HG03565 (cell line): Measurements from ENCODE around the gene CPNE4.
"Not testable (repeated sequence)": the region's sequence is repeated elsewhere in the genome, so short reads cannot be mapped to it uniquely, and the experiment has no call there.

Experiments
- ATAC-seq: cut with Tn5 transposase; IDR thresholded peaks from one replicate; pipeline ENCODE4 v1.9.1; 2021; ENCODE audit warnings: mild to moderate bottlenecking, moderate library complexity; ENCODE audit not compliant: unreplicated experiment

Gene CPNE4

GRCh38 chr3:131963442-131963841 is 71.4 kb downstream of the CPNE4 start:
- ATAC-seq = not testable (repeated sequence)

DNA sequence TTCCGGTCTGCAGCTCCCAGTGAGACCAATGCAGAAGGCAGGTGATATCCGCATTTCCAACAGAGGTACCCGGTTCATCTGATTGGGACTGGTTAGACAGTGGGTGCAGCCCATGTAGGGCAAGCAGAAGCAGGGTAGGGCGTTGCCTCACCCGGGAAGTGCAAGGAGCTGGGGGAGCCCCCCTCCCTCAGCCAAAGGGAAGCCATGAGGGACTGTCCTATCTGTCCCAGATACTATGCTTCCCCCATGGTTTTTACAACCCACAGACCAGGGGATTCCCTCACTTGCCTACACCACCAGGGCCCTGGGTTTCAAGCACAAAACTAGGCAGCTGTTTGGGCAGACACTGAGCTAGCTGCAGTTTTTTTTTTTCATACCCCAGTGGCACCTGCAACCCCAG is 71.8 kb downstream of the CPNE4 start:
- ATAC-seq = no peak

DNA sequence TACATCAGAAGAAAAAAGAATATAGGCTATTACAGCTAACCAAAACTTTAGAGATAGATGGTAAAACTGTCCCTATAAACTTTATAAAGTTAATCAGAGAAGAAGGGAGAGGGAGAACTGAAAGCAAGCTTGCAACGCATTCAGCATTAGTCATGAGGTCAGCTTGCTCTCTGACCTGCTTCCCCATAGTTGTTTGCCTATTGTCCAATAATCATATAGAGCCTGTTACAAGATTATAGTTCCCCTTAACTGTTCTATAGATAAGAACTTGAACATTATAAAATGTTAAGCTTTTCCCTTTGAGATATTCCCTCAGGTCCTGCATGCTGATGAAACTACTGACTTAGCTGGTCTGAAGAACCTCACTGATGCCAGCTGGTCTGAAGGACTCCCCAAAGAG is 74.5 kb downstream of the CPNE4 start:
- no peak for ATAC-seq

GRCh38 chr3:131957980-131958379 is 76.8 kb downstream of the CPNE4 start:
- ATAC-seq = no peak

DNA sequence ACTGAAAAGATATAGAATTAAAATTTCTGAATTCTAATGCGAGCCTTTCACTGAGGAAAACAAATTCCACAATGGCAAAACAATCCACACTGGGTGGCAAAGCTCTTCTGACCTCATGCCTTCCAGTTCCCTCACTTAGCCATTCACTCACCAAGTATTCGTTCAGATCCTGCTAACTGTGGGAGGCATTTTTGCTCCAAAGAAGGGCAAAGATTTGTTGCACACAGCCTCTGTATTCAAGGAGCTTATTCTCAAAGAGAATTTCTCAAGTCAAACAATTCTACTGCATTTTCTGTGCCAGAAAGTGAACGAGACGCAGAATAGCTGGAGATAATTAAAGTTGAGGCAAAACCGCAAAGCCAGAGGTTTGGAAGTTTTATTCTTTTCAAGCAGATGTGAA is 77.3 kb downstream of the CPNE4 start:
- no peak for ATAC-seq

GRCh38 chr3:131948806-131949205 is 86.0 kb downstream of the CPNE4 start:
- no peak for ATAC-seq

DNA sequence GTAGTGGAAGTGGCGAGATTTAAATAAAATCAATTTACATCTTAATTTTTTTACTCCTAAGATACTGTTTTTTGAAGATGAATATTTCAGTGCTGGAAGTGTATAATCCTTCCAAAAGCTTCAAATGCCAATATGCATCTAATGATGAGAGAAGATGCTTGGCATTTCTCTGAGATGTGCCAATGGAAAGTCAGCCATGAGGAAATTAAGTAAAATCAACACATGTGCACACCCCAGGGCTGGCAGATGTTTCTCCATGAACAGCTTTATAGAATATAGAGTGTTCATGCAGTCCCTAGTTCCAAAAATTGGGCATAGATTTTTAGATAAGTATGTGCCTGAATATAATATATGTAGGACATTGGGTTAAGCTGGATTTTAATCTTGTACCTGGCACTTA is 90.1 kb downstream of the CPNE4 start:
- no peak for ATAC-seq

DNA sequence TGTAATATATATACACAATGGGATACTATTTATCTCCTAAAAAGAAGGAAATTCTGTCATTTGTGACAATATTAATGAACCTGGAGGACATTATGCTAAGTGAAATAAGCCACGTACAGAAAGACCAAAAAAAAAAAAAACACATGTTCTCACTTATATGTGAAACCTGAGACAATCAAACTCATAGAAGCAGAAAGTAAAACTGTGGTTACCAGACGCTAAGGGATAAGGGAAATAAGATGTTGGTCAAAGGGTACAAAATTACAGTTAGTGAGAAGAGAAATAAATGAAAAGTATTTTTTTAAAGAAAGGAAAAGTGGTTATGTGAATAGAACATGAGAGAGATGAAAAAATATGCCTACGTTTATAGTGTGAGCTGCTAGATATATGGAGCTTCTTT is 101.1 kb downstream of the CPNE4 start:
- no peak for ATAC-seq

DNA sequence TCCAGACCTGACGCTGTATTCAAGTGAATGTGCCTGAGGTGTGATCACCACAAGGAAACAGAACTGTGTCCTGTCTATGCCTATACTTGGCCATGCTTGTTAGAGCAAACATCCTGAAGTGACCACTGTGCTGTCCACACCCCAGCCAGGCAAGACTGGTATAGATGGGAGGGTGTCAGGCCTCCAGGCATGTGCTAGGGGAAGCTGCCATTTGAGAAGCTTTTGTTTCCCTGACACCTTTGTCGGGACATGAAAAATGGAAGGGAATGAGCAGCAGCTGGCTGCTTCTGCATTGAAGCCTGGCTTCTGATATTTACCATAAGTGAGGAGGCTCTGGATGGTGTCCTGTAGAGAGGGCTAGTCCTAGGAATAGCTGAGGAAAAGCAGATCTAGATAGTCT is 106.2 kb downstream of the CPNE4 start:
- ATAC-seq = no peak

GRCh38 chr3:131925571-131925970 is 109.2 kb downstream of the CPNE4 start:
- no peak for ATAC-seq

- no peak for ATAC-seq
Observed at GRCh38 chr3:131922356-131922755, 112.5 kb downstream of the CPNE4 start.

GRCh38 chr3:131917006-131917405 is 117.8 kb downstream of the CPNE4 start:
- ATAC-seq = no peak

DNA sequence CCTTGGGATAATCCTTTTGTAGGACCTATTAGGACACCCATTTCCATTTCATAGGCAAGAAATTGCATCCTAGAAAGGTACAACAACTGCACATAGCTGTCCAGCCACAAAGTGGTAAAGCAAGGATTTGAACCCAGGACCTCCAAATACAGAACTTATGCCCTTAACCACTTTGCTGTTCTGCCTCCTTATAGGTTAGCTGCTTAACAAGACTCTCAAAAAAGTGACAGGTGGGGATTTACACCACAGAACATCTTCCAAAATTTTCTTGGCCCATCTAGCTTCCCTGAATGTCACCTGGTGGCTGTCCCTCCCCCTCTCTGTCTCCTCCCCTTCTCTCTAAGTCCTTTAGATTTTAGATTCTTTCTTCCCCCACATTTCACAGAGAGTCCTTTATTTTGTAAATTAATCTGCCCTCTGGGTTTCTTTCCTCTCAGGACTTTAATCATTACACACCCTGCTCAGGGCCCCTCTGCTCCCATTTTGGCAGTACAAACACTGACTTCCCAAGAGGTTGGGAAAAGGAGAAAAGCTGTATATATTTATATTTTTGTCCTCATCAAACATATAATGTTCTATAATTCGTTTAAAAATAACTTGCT is 120.6 kb downstream of the CPNE4 start:
- no peak for ATAC-seq

GRCh38 chr3:131912255-131912654 is 122.6 kb downstream of the CPNE4 start:
- no peak for ATAC-seq

- ATAC-seq = no peak
Observed at GRCh38 chr3:131907796-131908195, 127.0 kb downstream of the CPNE4 start.

DNA sequence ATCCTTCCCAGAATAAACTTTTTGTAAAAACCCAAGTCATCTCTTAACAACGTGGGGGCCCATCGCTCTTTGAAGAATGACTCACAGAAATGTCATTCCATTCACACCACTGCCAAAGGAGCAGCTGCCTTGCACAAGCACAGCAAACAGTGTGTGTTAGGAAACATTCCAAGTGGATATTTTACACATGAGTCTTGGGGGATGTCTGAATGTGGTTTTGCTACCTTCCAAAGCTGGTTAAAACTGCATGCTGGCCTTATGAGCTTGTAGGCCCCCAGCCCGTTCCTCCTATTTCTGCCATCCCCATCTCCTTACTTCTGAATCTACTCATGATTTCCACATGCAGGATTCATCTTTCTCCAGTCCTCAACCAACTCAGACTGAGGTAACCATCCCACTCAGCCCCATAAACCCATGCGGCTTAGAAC is 130.8 kb downstream of the CPNE4 start:
- no peak for ATAC-seq

- ATAC-seq = no peak
Observed at GRCh38 chr3:131901686-131902085, 133.1 kb downstream of the CPNE4 start.

DNA sequence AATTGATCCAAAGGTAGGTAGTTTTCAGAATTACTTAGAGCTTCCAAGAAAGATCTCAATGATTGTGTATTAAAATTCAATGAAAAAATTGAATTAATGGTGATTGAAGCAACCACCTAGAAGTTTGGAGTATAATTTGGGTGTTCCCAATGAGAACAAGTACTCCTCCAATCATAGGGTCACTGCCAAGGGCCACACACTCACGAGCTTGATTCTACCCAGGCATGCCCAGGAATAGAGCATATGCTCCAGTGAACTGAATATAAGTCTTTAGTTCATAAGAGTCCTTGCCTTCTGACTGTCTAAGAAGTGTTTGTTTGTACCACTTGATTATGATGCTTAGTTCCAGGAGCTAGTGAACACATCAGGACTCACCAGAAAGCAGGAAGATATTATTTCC is 133.9 kb downstream of the CPNE4 start:
- ATAC-seq = no peak

GRCh38 chr3:131899021-131899420 is 135.8 kb downstream of the CPNE4 start:
- ATAC-seq = no peak

- ATAC-seq = no peak
Observed at GRCh38 chr3:131898346-131898745, 136.5 kb downstream of the CPNE4 start.

- no peak for ATAC-seq
Observed at GRCh38 chr3:131896285-131896684, 138.5 kb downstream of the CPNE4 start.

GRCh38 chr3:131895766-131896165 is 139.0 kb downstream of the CPNE4 start:
- ATAC-seq = no peak

- ATAC-seq = no peak
Observed at GRCh38 chr3:131892331-131892730, 142.5 kb downstream of the CPNE4 start.
